HepG2 (cell line): ENCODE measurements around the gene MYRFL. TPM values are rescaled to one million over a fixed set of nuclear protein-coding genes. Genes with fewer than 3 reads are reported as not detected.

Source experiments
- AFF4 ChIP-seq: sonication (generic); formaldehyde crosslinking; IDR thresholded peaks from 2 replicates; pipeline ENCODE4 v1.4.0; 2020; ENCODE audit warnings: missing genetic modification reagents
- AGO2 ChIP-seq: fragments of 200-400 bp; formaldehyde crosslinking; optimal IDR thresholded peaks from 2 replicates; pipeline ENCODE3; 2017; ENCODE audit warnings: mild to moderate bottlenecking, low read depth, low read length, moderate library complexity
- KDM1A ChIP-seq: IDR thresholded peaks from 2 replicates; pipeline ENCODE4 v1.6.1; 2016; ENCODE audit warnings: missing compliant biosample characterization
- KMT2B ChIP-seq: IDR thresholded peaks from 2 replicates; pipeline ENCODE4 v1.6.1; 2016; ENCODE audit warnings: missing genetic modification reagents, missing compliant biosample characterization
- NAIF1 ChIP-seq: sonication (generic); formaldehyde crosslinking; IDR thresholded peaks from 2 replicates; pipeline ENCODE4 v1.5.0; 2020; ENCODE audit warnings: mild to moderate bottlenecking, missing genetic modification reagents, borderline replicate concordance
- PAX8 ChIP-seq: sonication (generic); formaldehyde crosslinking; IDR thresholded peaks from 2 replicates; pipeline ENCODE4 v1.8.0; 2022; ENCODE audit warnings: mild to moderate bottlenecking, missing genetic modification reagents, borderline replicate concordance
- SP140L ChIP-seq: sonication (generic); formaldehyde crosslinking; IDR thresholded peaks from 2 replicates; pipeline ENCODE4 v1.4.0; 2020; ENCODE audit warnings: missing genetic modification reagents, borderline replicate concordance
- ZGPAT ChIP-seq: IDR thresholded peaks from 2 replicates; pipeline ENCODE4 v1.6.1; 2016; ENCODE audit warnings: mild to moderate bottlenecking
- ZNF256 ChIP-seq: sonication (generic); formaldehyde crosslinking; conservative IDR thresholded peaks from 2 replicates; pipeline ENCODE4 v1.4.0; 2020; ENCODE audit warnings: missing genetic modification reagents
- ZNF570 ChIP-seq: sonication (generic); formaldehyde crosslinking; IDR thresholded peaks from 2 replicates; pipeline ENCODE4 v1.4.0; 2020; ENCODE audit warnings: mild to moderate bottlenecking, missing genetic modification reagents, borderline replicate concordance
- polyA plus RNA-seq, 8 experiments: library from polyadenylated mRNA; depleted of rRNA in 3 of 8; stranded (reverse) in 7 of 8; unstranded in 1 of 8; fragments of >200 nt; fragmentation: Illumina TruSeq in 4 of 8; extraction: Trizol in 4 of 8; gene quantifications; 2 replicates each; pipeline versions ENCODE4 v1.2.1 to v1.2.3, GENCODE V29; 2011 to 2016; ENCODE audit warnings: low read depth in 4 of 8, missing spikeins in 1 of 8, mixed read lengths in 1 of 8; ENCODE audit not compliant: insufficient read depth in 1 of 8
- total RNA-seq, 5 experiments: library from RNA; depleted of rRNA; stranded (reverse); fragments of >200 nt; fragmentation: Illumina TruSeq; extraction: Trizol; gene quantifications; 2 replicates each; pipeline ENCODE4 v1.2.3, GENCODE V29; 2016; ENCODE audit warnings: low read depth in 1 of 5
- TF ChIP-seq, protein P1 (sequence below): sonication (generic); formaldehyde crosslinking; IDR thresholded peaks from 2 replicates; pipeline ENCODE4 v1.4.0; 2020; ENCODE audit warnings: mild to moderate bottlenecking, missing genetic modification reagents
- TF ChIP-seq, protein P2 (sequence below): sonication (generic); formaldehyde crosslinking; IDR thresholded peaks from 2 replicates; pipeline ENCODE4 v1.8.0; 2022; ENCODE audit warnings: mild to moderate bottlenecking, missing genetic modification reagents; ENCODE audit not compliant: insufficient replicate concordance

MYRFL gene
- total and polyA plus RNA-seq, 2 of the 13 experiments (the other 11 are each of a cell fraction or from before 2014, with no cell fraction given): 0.09 to 0.11 TPM

- TF ChIP-seq AFF4 (no peak), PAX8 (CRISPR knock-in tag) (no peak), ZNF570 (CRISPR knock-in tag) (no peak), ZGPAT (CRISPR knock-in tag) (peak; percentile 47; the same call in 1 of the 2 replicates), AGO2 (no peak), KDM1A (CRISPR knock-in tag) (peak; percentile 45; the same call in 1 of the 2 replicates), KMT2B (CRISPR knock-in tag) (no peak), NAIF1 (CRISPR knock-in tag) (no peak), ZNF256 (no peak), SP140L (CRISPR knock-in tag) (no peak)
- TF ChIP-seq, protein P1, sequence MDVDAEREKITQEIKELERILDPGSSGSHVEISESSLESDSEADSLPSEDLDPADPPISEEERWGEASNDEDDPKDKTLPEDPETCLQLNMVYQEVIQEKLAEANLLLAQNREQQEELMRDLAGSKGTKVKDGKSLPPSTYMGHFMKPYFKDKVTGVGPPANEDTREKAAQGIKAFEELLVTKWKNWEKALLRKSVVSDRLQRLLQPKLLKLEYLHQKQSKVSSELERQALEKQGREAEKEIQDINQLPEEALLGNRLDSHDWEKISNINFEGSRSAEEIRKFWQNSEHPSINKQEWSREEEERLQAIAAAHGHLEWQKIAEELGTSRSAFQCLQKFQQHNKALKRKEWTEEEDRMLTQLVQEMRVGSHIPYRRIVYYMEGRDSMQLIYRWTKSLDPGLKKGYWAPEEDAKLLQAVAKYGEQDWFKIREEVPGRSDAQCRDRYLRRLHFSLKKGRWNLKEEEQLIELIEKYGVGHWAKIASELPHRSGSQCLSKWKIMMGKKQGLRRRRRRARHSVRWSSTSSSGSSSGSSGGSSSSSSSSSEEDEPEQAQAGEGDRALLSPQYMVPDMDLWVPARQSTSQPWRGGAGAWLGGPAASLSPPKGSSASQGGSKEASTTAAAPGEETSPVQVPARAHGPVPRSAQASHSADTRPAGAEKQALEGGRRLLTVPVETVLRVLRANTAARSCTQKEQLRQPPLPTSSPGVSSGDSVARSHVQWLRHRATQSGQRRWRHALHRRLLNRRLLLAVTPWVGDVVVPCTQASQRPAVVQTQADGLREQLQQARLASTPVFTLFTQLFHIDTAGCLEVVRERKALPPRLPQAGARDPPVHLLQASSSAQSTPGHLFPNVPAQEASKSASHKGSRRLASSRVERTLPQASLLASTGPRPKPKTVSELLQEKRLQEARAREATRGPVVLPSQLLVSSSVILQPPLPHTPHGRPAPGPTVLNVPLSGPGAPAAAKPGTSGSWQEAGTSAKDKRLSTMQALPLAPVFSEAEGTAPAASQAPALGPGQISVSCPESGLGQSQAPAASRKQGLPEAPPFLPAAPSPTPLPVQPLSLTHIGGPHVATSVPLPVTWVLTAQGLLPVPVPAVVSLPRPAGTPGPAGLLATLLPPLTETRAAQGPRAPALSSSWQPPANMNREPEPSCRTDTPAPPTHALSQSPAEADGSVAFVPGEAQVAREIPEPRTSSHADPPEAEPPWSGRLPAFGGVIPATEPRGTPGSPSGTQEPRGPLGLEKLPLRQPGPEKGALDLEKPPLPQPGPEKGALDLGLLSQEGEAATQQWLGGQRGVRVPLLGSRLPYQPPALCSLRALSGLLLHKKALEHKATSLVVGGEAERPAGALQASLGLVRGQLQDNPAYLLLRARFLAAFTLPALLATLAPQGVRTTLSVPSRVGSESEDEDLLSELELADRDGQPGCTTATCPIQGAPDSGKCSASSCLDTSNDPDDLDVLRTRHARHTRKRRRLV: no peak
- TF ChIP-seq, protein P2, sequence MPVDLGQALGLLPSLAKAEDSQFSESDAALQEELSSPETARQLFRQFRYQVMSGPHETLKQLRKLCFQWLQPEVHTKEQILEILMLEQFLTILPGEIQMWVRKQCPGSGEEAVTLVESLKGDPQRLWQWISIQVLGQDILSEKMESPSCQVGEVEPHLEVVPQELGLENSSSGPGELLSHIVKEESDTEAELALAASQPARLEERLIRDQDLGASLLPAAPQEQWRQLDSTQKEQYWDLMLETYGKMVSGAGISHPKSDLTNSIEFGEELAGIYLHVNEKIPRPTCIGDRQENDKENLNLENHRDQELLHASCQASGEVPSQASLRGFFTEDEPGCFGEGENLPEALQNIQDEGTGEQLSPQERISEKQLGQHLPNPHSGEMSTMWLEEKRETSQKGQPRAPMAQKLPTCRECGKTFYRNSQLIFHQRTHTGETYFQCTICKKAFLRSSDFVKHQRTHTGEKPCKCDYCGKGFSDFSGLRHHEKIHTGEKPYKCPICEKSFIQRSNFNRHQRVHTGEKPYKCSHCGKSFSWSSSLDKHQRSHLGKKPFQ: no peak
These were observed 100.3 kb downstream of the MYRFL start (continued) for GRCh38 chr12:69925291-69925690.
